HG02798 (cell line): Measurements from ENCODE around the gene CD22.
"Not testable (repeated sequence)": the region's sequence is repeated elsewhere in the genome, so short reads cannot be mapped to it uniquely, and the experiment has no call there.

Experiments
- ATAC-seq: cut with Tn5 transposase; IDR thresholded peaks from one replicate; pipeline ENCODE4 v1.9.1; 2021; ENCODE audit warnings: mild to moderate bottlenecking; ENCODE audit not compliant: unreplicated experiment, poor library complexity

Gene CD22

DNA sequence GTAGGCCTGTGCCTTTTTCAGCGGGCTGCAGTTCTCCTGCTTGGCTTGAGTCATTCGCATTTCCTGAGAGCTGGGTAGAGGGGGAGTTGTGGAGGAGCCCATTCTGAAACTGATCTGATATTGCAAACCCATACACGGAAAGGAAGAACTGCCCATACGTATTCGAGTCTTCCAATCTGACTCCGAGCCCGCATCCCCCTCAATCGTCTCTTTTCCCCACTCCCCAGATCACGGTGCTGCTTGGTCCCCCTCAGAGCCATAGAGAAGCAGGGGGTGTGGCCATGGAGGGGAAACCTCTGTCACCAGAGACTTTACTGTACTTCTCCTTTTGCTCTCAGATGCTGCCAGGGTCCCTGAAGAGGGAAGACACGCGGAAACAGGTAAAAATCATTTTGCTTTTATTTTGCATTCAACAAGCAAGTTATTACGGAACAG lies at the start of gene CD22:
Gene CD22 (plus strand): TSS at position 337 of the 435 bp plus-strand sequence. CDS start 2,854 bp downstream, outside the sequence.
- ATAC-seq: peak; percentile 34

DNA sequence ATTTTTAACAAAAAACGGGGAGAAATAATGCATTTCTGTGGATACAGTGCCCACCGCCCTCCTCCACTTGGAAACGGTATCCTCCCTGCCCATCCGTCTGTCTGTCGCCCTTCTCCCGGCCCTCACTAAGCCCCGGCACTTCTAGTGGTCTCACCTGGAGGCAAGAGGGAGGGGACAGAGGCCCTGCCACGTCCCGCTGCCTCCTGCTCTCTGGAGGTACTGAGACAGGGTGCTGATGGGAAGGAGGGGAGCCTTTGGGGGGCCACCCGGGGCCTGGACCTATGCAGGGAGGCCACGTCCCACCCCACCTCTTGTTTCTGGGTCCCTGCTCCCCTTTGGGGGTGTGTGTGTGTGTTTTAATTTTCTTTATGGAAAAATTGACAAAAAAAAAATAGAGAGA lies 49.6 kb upstream of the CD22 start:
- no peak for ATAC-seq

- no peak for ATAC-seq
Measured at GRCh38 chr19:35279985-35280821, 48.8 kb upstream of the CD22 start.

DNA sequence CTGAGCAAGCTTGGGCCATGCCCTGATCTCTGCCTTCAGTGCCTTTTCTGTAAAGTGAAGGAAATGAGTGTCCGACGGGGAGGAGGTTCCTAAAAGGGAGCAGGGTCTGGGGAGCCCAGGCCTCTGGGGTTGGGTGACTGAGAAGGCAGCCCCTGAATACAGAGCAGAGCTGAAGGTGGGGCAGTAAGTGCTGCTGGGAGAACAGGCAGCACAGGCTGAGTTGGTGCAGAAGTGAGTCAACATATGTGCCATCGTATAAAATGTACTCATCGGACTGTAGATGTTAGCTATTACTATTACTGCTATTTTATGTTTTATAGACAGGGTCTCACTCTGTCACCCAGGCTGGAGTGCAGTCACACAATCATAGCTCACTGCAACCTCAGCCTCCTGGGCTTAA lies 47.7 kb upstream of the CD22 start:
- no peak for ATAC-seq

DNA sequence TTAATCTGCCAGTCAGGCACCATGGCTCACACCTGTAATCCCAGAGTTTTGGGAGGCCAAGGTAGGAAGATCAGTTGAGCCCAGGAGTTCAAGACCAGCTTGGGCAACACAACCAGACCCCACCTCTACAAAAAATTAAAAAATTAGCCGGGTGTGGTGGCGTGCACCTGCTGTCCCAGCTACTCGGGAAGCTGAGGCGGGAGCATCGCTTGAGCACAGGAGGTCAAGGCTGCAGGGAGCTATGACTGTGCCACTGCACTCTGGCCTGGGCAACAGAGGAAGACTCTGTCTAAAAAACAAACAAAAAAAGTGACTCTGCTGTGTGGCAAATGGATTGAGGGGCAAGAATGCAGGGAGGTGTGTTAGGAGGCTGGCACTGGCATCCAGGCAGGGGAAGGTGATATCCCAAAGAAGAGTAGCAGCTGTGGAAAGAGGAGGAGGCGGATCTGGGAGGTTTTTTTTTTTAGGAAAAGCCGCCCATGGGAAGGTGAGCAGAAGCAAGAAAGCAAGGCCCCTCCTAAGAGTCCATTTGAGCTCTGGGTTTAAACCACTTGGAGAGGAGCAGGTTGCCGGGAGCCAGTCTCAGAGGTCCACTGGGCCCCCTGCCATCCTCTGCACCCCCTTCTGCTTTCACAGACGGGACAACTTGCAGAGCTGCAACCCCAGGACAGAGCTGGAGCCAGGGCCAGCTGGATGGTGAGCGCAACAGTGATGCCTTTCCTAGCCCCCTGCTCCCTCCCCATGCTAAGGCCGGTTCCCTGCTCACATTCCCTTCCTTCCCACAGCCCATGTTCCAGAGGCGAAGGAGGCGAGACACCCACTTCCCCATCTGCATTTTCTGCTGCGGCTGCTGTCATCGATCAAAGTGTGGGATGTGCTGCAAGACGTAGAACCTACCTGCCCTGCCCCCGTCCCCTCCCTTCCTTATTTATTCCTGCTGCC lies 44.6 kb upstream of the CD22 start:
- ATAC-seq: no peak

- no peak for ATAC-seq
Measured at GRCh38 chr19:35285095-35285449, 43.9 kb upstream of the CD22 start.

DNA sequence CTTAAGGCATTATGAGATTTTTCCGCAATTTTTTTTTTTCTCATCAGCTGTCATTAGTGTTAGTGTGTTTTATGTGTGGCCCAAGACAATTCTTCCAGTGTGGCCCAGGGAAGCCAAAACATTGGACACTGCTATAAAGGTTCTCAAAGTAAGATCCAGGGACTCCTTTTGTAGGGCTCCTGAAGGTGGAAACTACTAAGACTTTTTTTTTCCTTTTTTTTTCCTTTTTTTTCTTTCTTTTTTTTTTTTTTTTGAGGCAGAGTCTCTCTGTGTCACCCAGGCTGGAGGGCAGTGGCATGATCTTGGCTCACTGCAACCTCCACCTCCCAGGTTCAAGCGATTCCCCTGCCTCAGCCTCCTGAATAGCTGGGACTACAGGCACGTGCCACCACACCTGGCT lies 43.5 kb upstream of the CD22 start:
- ATAC-seq: not testable (repeated sequence)

- not testable (repeated sequence) for ATAC-seq
Measured at GRCh38 chr19:35286101-35286500, 42.9 kb upstream of the CD22 start.

DNA sequence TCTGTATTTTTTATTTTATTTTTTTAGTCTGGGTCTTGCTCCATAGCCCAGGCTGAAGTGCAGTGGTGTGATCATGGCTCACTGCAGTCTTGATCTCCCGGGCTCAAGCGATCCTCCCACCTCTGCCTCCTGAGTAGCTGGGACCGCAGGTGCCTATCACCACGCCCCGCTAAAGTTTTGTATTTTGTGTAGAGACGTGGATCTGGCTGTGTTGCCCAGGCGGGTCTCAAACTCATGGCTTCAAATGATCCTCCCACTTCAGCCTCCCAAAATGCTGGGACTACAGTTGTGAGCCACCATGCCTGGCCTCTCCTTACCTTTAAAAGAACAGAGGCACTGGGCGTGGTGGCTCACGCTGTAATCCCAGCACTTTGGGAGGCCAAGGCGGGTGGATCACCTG lies 41.3 kb upstream of the CD22 start:
- ATAC-seq: no peak

- no peak for ATAC-seq
Measured at GRCh38 chr19:35288331-35288730, 40.7 kb upstream of the CD22 start.

GRCh38 chr19:35288906-35289305 lies 40.1 kb upstream of the CD22 start:
- no peak for ATAC-seq

DNA sequence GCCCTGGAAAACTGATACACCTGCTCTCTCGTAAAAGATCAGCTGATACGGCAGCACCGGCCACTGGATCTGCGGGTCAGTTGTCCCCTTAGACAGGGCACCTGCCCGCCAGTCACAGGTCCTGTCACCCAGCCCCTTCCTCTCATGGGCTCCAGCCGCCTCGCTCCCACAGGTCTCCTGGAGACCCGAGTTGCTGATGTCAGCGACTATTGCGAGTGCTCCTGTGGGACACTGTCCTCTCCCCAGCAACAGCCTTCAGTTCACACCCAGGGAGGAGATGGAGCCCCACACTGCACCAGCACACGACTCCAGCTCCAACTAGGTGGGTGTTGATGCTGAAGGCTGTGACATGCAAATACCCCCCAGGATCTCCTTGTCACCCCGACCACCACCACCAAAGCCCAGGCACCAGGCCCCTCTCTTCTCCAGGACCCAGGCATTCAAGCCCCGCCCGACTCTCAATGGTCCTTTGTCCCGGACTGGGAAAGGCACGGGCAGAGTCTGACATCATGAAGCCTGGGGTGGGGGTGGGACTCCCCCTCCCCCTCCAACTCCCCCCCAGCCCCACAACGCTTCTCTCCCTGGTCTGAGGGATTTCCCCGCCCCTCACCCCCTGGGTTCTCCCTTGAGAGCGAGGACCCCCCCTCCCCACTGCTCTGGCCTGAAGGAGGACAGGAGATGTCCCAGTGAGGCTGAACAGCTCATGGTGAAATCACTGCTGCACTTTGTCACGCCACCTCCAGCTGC lies 38.4 kb upstream of the CD22 start:
- no peak for ATAC-seq

DNA sequence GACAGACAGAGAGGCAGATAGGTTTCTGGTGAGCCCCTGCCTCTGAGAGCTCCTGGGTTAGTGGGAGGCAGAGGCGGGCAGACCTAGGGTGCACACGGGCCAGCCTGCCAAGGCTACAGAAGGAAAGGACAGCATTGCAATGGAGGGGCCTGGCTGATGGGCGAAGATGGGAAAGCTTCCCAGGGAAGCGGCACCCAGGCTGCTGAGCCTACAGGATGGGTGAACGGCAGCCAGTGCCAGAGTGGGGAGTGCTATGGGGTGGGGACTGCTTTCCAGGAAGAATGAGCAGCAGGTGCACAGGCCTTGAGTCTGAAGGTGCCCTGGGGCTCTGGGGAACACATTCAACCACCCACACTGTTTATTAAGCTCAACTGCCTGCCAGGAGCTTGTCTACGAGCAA lies 37.7 kb upstream of the CD22 start:
- no peak for ATAC-seq

GRCh38 chr19:35291916-35292315 lies 37.1 kb upstream of the CD22 start, which contains the start of gene MAG:
Gene MAG (plus strand): TSS chr19:35292161. CDS start chr19:35295409, 3,248 bp downstream.
- ATAC-seq: no peak

DNA sequence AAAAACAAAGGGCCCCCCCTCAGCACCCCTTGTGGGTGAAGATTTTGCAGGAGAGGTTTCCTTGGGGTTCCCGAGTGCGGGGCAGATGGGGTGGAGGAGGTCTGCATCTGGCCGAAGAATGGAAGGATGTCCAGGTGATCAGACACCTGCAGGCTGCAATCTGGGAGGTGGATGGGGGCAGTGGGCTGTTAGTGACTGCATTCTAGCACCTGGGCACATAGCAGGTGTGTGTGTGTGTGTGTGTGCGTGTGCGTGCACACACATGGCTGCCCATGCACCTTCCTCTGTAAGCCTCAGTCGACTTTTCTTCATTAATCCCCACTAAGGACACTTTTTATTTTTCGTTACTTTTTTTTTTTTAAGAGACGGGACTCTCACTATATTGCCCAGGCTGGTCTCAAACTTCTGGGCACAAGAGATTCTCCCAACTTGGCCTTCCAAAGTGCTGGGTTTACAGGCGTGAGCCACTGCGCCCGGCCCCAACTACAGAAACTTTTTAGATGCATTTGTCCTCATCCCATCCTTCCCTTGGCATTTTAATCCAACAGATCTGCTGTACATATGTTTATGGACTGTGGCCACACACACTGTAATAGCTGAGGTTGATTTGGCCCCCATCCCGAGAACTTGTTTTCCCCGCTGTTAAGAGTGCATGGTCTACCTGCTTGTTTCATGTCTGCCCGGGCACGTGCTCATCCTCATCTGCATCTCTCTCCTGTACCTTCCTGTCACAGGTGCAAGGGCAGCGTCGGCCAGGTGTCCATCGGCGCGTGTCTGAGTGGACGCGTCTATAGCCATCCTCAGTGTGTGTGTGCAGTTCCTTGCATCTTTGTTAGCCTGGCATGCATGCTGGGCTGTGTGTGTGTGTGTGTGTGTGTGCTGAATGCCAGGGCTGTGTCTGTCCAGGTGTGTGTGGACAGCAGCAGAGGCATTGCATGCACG lies 36.3 kb upstream of the CD22 start:
- ATAC-seq: no peak

DNA sequence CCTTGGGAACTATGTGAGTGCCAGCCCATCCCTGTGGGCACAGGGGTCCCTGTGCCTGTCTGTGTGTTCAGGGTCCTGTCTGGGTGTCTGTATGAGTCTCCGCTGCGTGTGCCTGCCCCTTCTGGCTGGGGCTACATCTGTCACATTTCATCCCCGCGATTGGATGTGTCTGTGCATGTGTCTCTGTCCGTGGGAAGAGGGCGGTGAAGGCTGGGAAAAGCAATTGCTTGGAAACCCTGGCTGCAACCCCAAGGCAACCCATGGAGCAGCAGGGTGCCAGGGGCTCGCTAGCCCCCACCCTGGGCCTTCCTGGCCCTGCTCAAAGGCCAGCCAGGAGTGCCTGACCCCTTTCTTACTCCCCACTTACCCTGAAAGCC lies 35.6 kb upstream of the CD22 start:
- ATAC-seq: no peak

DNA sequence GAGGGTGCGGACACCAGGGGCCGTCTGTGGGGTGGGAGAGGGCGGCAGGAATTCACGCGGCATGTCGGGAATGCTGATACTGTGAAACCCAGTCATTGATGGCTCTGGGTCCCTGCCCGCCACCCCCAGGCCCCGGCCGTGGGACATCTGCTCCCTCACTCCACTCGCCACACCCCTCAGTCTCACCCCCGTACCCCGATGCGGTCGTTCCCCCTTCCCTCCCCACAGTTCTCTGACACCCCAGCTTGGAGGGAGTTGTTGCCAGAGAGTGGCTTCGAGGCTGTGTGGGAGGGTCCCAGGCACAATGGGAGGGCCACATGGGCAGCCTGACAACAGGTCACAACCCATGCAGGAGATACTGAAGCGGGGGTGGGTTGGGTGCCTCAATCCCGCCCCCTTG lies 35.2 kb upstream of the CD22 start:
- ATAC-seq: no peak

GRCh38 chr19:35294328-35294727 lies 34.7 kb upstream of the CD22 start:
- ATAC-seq: no peak
